Measurements from ENCODE around the gene CRYGA. TPM values are rescaled to one million over a fixed set of nuclear protein-coding genes. Genes with fewer than 3 reads are reported as not detected.

CRYGA gene
- total RNA-seq, 1 experiment from 2014 or later, result not detected

GRCh38 chr2:208130712-208131110, 32.7 kb downstream of the CRYGA start:
- H3K9me3 Mint-ChIP-seq, result peaks cover 7% of the 10 kb centered on the region
- TF ChIP-seq IRF2 (CRISPR knock-in tag; IDR thresholded peaks at IDR 0.05; ENCODE audit: borderline replicate concordance, low read depth) (no peak), PRRX2 (CRISPR knock-in tag; IDR thresholded peaks at IDR 0.05) (no peak), ZNF232 (CRISPR knock-in tag; IDR thresholded peaks at IDR 0.05) (no peak), ZNF671 (CRISPR knock-in tag; IDR thresholded peaks at IDR 0.05) (no peak), CDX4 (CRISPR knock-in tag; IDR thresholded peaks at IDR 0.05; ENCODE audit: borderline replicate concordance) (no peak), FOXK1 (CRISPR knock-in tag; IDR thresholded peaks at IDR 0.05) (no peak), IRF1 (CRISPR knock-in tag; IDR thresholded peaks at IDR 0.05) (no peak), ZNF416 (CRISPR knock-in tag; IDR thresholded peaks at IDR 0.05) (no peak), ZNF219 (CRISPR knock-in tag; IDR thresholded peaks at IDR 0.05; ENCODE audit: borderline replicate concordance) (no peak), CREB1 (CRISPR knock-in tag; IDR thresholded peaks at IDR 0.05) (no peak)
- TF ChIP-seq, protein P1, sequence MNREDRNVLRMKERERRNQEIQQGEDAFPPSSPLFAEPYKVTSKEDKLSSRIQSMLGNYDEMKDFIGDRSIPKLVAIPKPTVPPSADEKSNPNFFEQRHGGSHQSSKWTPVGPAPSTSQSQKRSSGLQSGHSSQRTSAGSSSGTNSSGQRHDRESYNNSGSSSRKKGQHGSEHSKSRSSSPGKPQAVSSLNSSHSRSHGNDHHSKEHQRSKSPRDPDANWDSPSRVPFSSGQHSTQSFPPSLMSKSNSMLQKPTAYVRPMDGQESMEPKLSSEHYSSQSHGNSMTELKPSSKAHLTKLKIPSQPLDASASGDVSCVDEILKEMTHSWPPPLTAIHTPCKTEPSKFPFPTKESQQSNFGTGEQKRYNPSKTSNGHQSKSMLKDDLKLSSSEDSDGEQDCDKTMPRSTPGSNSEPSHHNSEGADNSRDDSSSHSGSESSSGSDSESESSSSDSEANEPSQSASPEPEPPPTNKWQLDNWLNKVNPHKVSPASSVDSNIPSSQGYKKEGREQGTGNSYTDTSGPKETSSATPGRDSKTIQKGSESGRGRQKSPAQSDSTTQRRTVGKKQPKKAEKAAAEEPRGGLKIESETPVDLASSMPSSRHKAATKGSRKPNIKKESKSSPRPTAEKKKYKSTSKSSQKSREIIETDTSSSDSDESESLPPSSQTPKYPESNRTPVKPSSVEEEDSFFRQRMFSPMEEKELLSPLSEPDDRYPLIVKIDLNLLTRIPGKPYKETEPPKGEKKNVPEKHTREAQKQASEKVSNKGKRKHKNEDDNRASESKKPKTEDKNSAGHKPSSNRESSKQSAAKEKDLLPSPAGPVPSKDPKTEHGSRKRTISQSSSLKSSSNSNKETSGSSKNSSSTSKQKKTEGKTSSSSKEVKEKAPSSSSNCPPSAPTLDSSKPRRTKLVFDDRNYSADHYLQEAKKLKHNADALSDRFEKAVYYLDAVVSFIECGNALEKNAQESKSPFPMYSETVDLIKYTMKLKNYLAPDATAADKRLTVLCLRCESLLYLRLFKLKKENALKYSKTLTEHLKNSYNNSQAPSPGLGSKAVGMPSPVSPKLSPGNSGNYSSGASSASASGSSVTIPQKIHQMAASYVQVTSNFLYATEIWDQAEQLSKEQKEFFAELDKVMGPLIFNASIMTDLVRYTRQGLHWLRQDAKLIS (CRISPR knock-in tag; IDR thresholded peaks at IDR 0.05; ENCODE audit: borderline replicate concordance), result no peak
- TF ChIP-seq, protein P2, sequence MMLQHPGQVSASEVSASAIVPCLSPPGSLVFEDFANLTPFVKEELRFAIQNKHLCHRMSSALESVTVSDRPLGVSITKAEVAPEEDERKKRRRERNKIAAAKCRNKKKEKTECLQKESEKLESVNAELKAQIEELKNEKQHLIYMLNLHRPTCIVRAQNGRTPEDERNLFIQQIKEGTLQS (CRISPR knock-in tag; conservative IDR thresholded peaks at IDR 0.05), result no peak
- TF ChIP-seq, protein P3, sequence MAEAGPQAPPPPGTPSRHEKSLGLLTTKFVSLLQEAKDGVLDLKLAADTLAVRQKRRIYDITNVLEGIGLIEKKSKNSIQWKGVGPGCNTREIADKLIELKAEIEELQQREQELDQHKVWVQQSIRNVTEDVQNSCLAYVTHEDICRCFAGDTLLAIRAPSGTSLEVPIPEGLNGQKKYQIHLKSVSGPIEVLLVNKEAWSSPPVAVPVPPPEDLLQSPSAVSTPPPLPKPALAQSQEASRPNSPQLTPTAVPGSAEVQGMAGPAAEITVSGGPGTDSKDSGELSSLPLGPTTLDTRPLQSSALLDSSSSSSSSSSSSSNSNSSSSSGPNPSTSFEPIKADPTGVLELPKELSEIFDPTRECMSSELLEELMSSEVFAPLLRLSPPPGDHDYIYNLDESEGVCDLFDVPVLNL (CRISPR knock-in tag; IDR thresholded peaks at IDR 0.05; ENCODE audit: borderline replicate concordance, low read depth), result no peak
- TF ChIP-seq, protein P4, sequence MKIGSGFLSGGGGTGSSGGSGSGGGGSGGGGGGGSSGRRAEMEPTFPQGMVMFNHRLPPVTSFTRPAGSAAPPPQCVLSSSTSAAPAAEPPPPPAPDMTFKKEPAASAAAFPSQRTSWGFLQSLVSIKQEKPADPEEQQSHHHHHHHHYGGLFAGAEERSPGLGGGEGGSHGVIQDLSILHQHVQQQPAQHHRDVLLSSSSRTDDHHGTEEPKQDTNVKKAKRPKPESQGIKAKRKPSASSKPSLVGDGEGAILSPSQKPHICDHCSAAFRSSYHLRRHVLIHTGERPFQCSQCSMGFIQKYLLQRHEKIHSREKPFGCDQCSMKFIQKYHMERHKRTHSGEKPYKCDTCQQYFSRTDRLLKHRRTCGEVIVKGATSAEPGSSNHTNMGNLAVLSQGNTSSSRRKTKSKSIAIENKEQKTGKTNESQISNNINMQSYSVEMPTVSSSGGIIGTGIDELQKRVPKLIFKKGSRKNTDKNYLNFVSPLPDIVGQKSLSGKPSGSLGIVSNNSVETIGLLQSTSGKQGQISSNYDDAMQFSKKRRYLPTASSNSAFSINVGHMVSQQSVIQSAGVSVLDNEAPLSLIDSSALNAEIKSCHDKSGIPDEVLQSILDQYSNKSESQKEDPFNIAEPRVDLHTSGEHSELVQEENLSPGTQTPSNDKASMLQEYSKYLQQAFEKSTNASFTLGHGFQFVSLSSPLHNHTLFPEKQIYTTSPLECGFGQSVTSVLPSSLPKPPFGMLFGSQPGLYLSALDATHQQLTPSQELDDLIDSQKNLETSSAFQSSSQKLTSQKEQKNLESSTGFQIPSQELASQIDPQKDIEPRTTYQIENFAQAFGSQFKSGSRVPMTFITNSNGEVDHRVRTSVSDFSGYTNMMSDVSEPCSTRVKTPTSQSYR (CRISPR knock-in tag; IDR thresholded peaks at IDR 0.05), result no peak
- no peak overlapping the region for H3K4me3 Mint-ChIP-seq
- no peak for DNase-seq (ENCODE audit: low spot score)
- H3K4me1 Mint-ChIP-seq, result 0 out of 2 replicates have a peak, but pooled peaks cover 2% of the 10 kb centered on the region
- CTCF ChIA-PET, result interaction anchor here (1.2 to 1.3 kb wide), 2 partner anchors 17 to 44 kb away, joined by 3 read pairs; no protein-coding TSS in a partner anchor
- ATAC-seq, result no peak
- no peaks in the 10 kb centered on the region for H3K36me3 Mint-ChIP-seq
- POLR2A ChIA-PET, result no interaction called here
- H3K27ac Mint-ChIP-seq, result no peak overlapping the region
- no peaks in the 10 kb centered on the region for H3K27me3 Mint-ChIP-seq (ENCODE audit: low read depth)
